A549 (cell line): ENCODE results near the gene MEGF9. TPM values are rescaled to one million over a fixed set of nuclear protein-coding genes. Genes with fewer than 3 reads are reported as not detected.
A peak's percentile ranks its signal among the peaks of the same experiment; 100 is the strongest.

ENCODE experiments used
- ATAC-seq, 2 experiments: fragments of 200-7000 bp in 1 of 2; fragments of >200 bp in 1 of 2; cut with Nextera tagmentation in 1 of 2; cut with Tn5 transposase in 1 of 2; 3 replicates each; pipeline versions ENCODE4 v1.8.0 to v1.9.1; 2018 to 2020; ENCODE audit warnings: mild to moderate bottlenecking in 1 of 2, moderate library complexity in 1 of 2
- CTCF ChIA-PET: fragments of 300-600 bp; sonication (Branson Sonifier 250); formaldehyde crosslinking; extraction: SDS; loops from one replicate; lab custom pipeline; 2021; ENCODE audit warnings: antibody characterized with exemption, inconsistent platforms; lab: Yijun Ruan, JAX
- POLR2A ChIA-PET: fragments of 350-600 bp; formaldehyde crosslinking; extraction: SDS; loops from one replicate; lab custom pipeline; 2021; ENCODE audit warnings: antibody characterized with exemption, inconsistent platforms; lab: Yijun Ruan, JAX
- DNase-seq, 2 experiments: peaks; one replicate each; pipeline versions ENCODE4 v3.0.0 to v3.0.0-alpha.2; 2011 to 2016; ENCODE audit warnings: low read depth in 1 of 2, low spot score in 1 of 2
- FAIRE-seq: peaks from 2 replicates; lab custom pipeline; 2011; peaks lifted over from hg19 to GRCh38; lab: Jason Lieb, UNC
- H3K27ac ChIP-seq, 2 experiments: fragments of >200 bp; sonication (Bioruptor Twin); formaldehyde crosslinking; 3 replicates each; pipeline ENCODE4 v1.5.1; 2016 to 2017
- H3K4me1 ChIP-seq: fragments of >200 bp; sonication (Bioruptor Twin); formaldehyde crosslinking; 3 replicates; pipeline ENCODE4 v1.6.1; 2016
- H3K4me2 ChIP-seq: fragments of >200 bp; sonication (Bioruptor Twin); formaldehyde crosslinking; 3 replicates; pipeline ENCODE4 v1.6.1; 2016
- H3K4me3 ChIP-seq: fragments of >200 bp; sonication (Bioruptor Twin); formaldehyde crosslinking; 3 replicates; pipeline ENCODE4 v1.5.1; 2016
- H3K9me3 ChIP-seq: fragments of >200 bp; sonication (Bioruptor Twin); formaldehyde crosslinking; 3 replicates; pipeline ENCODE4 v1.6.1; 2016
- BCL3 ChIP-seq: fragments of >200 bp; sonication (Bioruptor Twin); formaldehyde crosslinking; IDR thresholded peaks from 3 replicates; pipeline ENCODE4 v1.6.1; 2016
- BHLHE40 ChIP-seq: IDR thresholded peaks from 2 replicates; pipeline ENCODE4 v1.6.1; 2012; ENCODE audit warnings: low read depth, low read length, inconsistent platforms
- CBX2 ChIP-seq: fragments of 200-600 bp; sonication (generic); IDR thresholded peaks from 2 replicates; pipeline ENCODE4 v1.6.1; 2016; ENCODE audit warnings: low read depth, mild to moderate bottlenecking, borderline replicate concordance
- CBX8 ChIP-seq: fragments of 200-600 bp; sonication (generic); IDR thresholded peaks from 2 replicates; pipeline ENCODE4 v1.6.1; 2016
- CEBPB ChIP-seq, 2 experiments: fragments of >200 bp in 1 of 2; sonication (Bioruptor Twin) in 1 of 2; formaldehyde crosslinking in 1 of 2; IDR thresholded peaks; 2 replicates each; pipeline ENCODE4 v1.6.1; 2012 to 2016
- CHD2 ChIP-seq: fragments of 150-350 bp; IDR thresholded peaks from 2 replicates; pipeline ENCODE4 v1.6.1; 2014; ENCODE audit warnings: low read length; ENCODE audit not compliant: partially characterized antibody
- CHD4 ChIP-seq: fragments of 200-600 bp; sonication (generic); IDR thresholded peaks from 2 replicates; pipeline ENCODE4 v1.6.1; 2016; ENCODE audit warnings: antibody characterized with exemption, mild to moderate bottlenecking, borderline replicate concordance
- CTCF ChIP-seq: fragments of >200 bp; sonication (Bioruptor Twin); formaldehyde crosslinking; IDR thresholded peaks from 3 replicates; pipeline ENCODE4 v1.5.1; 2016
- E2F6 ChIP-seq: IDR thresholded peaks from 2 replicates; pipeline ENCODE4 v1.6.1; 2012; ENCODE audit warnings: low read depth, borderline replicate concordance
- ELK1 ChIP-seq: fragments of 150-350 bp; IDR thresholded peaks from 2 replicates; pipeline ENCODE4 v1.6.1; 2014; ENCODE audit warnings: low read depth, mild to moderate bottlenecking, low read length
- ESRRA ChIP-seq: fragments of 150-350 bp; IDR thresholded peaks from 2 replicates; pipeline ENCODE4 v1.6.1; 2014; ENCODE audit warnings: mild to moderate bottlenecking, low read length, borderline replicate concordance
- FOSL2 ChIP-seq, 2 experiments: fragments of 450-650 bp in 1 of 2; fragments of >200 bp in 1 of 2; sonication (Bioruptor Twin) in 1 of 2; formaldehyde crosslinking; IDR thresholded peaks; 2 replicates each; pipeline versions ENCODE4 v1.5.0 to v1.6.1; 2016 to 2020; ENCODE audit warnings: mild to moderate bottlenecking in 1 of 2, moderate library complexity in 1 of 2
- GATA3 ChIP-seq: IDR thresholded peaks from 2 replicates; pipeline ENCODE4 v1.6.1; 2012; ENCODE audit warnings: borderline replicate concordance
- HES2 ChIP-seq: fragments of >200 bp; sonication (Bioruptor Twin); formaldehyde crosslinking; IDR thresholded peaks from 2 replicates; pipeline ENCODE4 v1.6.1; 2016
- HEYL ChIP-seq: fragments of 250-450 bp; sonication (Bioruptor Pico); IDR thresholded peaks from 2 replicates; pipeline ENCODE4 v1.8.0; 2021; ENCODE audit warnings: mild to moderate bottlenecking, moderate library complexity
- HMGXB4 ChIP-seq: fragments of 250-450 bp; sonication (Bioruptor Pico); IDR thresholded peaks from 2 replicates; pipeline ENCODE4 v1.5.0; 2021; ENCODE audit warnings: mild to moderate bottlenecking, moderate library complexity, borderline replicate concordance
- JUNB ChIP-seq: fragments of >200 bp; sonication (Bioruptor Twin); formaldehyde crosslinking; IDR thresholded peaks from 2 replicates; pipeline ENCODE4 v1.6.1; 2016
- NPAS2 ChIP-seq: fragments of 250-450 bp; sonication (Bioruptor Pico); IDR thresholded peaks from 2 replicates; pipeline ENCODE4 v1.8.0; 2022; ENCODE audit warnings: mild to moderate bottlenecking, moderate library complexity, borderline replicate concordance
- PHF8 ChIP-seq: fragments of 200-600 bp; sonication (generic); IDR thresholded peaks from 2 replicates; pipeline ENCODE4 v1.6.1; 2016; ENCODE audit warnings: low read depth, mild to moderate bottlenecking, antibody characterized with exemption, moderate library complexity, borderline replicate concordance
- RAD21 ChIP-seq, 2 experiments: fragments of >200 bp in 1 of 2; sonication (Bioruptor Twin) in 1 of 2; formaldehyde crosslinking in 1 of 2; IDR thresholded peaks in 1 of 2; conservative IDR thresholded peaks in 1 of 2; 2 replicates in 1 of 2; 3 replicates in 1 of 2; pipeline ENCODE4 v1.6.1; 2012 to 2018; ENCODE audit warnings: inconsistent platforms in 1 of 2
- RCOR1 ChIP-seq: fragments of 150-350 bp; IDR thresholded peaks from 2 replicates; pipeline ENCODE4 v1.6.1; 2014; ENCODE audit warnings: antibody characterized with exemption, low read length, low read depth
- RFX5 ChIP-seq: fragments of 450-650 bp; IDR thresholded peaks from 2 replicates; pipeline ENCODE4 v1.7.1; 2014; ENCODE audit warnings: antibody characterized with exemption, mild to moderate bottlenecking, moderate library complexity
- RNF2 ChIP-seq: fragments of 200-600 bp; sonication (generic); IDR thresholded peaks from 2 replicates; pipeline ENCODE4 v1.6.1; 2016; ENCODE audit warnings: low read depth, mild to moderate bottlenecking, antibody characterized with exemption, moderate library complexity, borderline replicate concordance
- SMC3 ChIP-seq: fragments of >200 bp; sonication (Bioruptor Twin); formaldehyde crosslinking; IDR thresholded peaks from 3 replicates; pipeline ENCODE4 v1.6.1; 2018; ENCODE audit warnings: inconsistent platforms
- SREBF2 ChIP-seq: fragments of 450-650 bp; IDR thresholded peaks from 2 replicates; pipeline ENCODE4 v1.6.1; 2014; ENCODE audit warnings: mild to moderate bottlenecking, moderate library complexity
- TP53 ChIP-seq: fragments of 250-450 bp; sonication (Bioruptor Pico); IDR thresholded peaks from 2 replicates; pipeline ENCODE4 v1.5.0; 2021; ENCODE audit warnings: mild to moderate bottlenecking, moderate library complexity
- USF2 ChIP-seq: fragments of 450-650 bp; IDR thresholded peaks from 2 replicates; pipeline ENCODE4 v1.6.1; 2014; ENCODE audit warnings: antibody characterized with exemption
- ZSCAN20 ChIP-seq: fragments of 250-450 bp; sonication (Bioruptor Pico); IDR thresholded peaks from 2 replicates; pipeline ENCODE4 v1.8.0; 2022; ENCODE audit warnings: mild to moderate bottlenecking, moderate library complexity
- polyA plus RNA-seq, 4 experiments: library from polyadenylated mRNA; depleted of rRNA in 3 of 4; stranded (reverse); fragments of >200 nt; fragmentation: RNase III in 1 of 4; extraction: RNeasy Plus Mini Kit Qiagen cat#74134 plus additional on column Dnase treatment in 1 of 4; gene quantifications; 2 replicates in 3 of 4; 3 replicates in 1 of 4; pipeline ENCODE4 v1.2.3, GENCODE V29; 2011 to 2017

Gene MEGF9
- polyA plus RNA-seq, 2 of the 4 experiments (the other 2 are of a cell fraction), result 25.7 to 33.4 TPM

GRCh38 chr9:120693700-120694008 lies 20.6 kb downstream of the MEGF9 start:
- Histone ChIP-seq H3K4me1 (peaks cover 96% of the 10 kb centered on the region), H3K4me3 (peak overlapping the region; percentile 7; the same call in 1 of the 3 replicates), H3K4me2 (peak overlapping the region; percentile 72), H3K27ac (peak overlapping the region; percentile 81 to 89), H3K9me3 (no peaks in the 10 kb centered on the region)
- FAIRE-seq, result peak; percentile 76
- TF ChIP-seq CTCF (no peak), GATA3 (peak; percentile 38; the same call in 1 of the 2 replicates), CEBPB (IDR thresholded peaks at IDR 0.05) (no peak), JUNB (peak; percentile 65), SMC3 (no peak), RNF2 (no peak), RAD21 (conservative IDR thresholded peaks at IDR 0.05 in 1 of 2, IDR thresholded peaks at IDR 0.05 in 1 of 2) (0 out of 5 replicates have a peak, but pooled peaks of 1 of the 2 experiments have one; percentile 6), RFX5 (no peak), CBX2 (no peak), USF2 (no peak), RCOR1 (no peak), CBX8 (no peak), HES2 (no peak), ELK1 (no peak), HEYL (CRISPR knock-in tag) (no peak), BHLHE40 (no peak), TP53 (CRISPR knock-in tag) (no peak), SREBF2 (no peak), CHD4 (no peak), NPAS2 (CRISPR knock-in tag) (no peak), HMGXB4 (CRISPR knock-in tag) (no peak), ZSCAN20 (no peak), PHF8 (no peak), BCL3 (no peak), CHD2 (no peak), E2F6 (no peak), ESRRA (no peak), FOSL2 (IDR thresholded peaks at IDR 0.05) (peak; percentile 32; the same call in 1 of the 2 replicates), FOSL2 (CRISPR knock-in tag; IDR thresholded peaks at IDR 0.05) (peak; percentile 57)
- CTCF ChIA-PET, result interaction anchor here (1.2 kb wide), 1 partner anchor 8 kb away, joined by 4 read pairs; no protein-coding TSS in a partner anchor
- POLR2A ChIA-PET, result no interaction called here
- peak in 1 of 2 experiments; percentile 64; a peak in 3 of 6 replicates for ATAC-seq
- peak; percentile 41 to 60 for DNase-seq
